DND-41 (cell line): ENCODE data around the gene ADCY7.

Source experiments
- EZH2 ChIP-seq: IDR thresholded peaks from 3 replicates; pipeline ENCODE4 v1.6.1; 2012; ENCODE audit warnings: borderline replicate concordance, low read depth, mild to moderate bottlenecking, moderate library complexity, low read length, inconsistent platforms; ENCODE audit not compliant: severe bottlenecking
- TF ChIP-seq, protein P1 (sequence below): IDR thresholded peaks from 2 replicates; pipeline ENCODE4 v1.5.1; 2012; ENCODE audit warnings: borderline replicate concordance, low read length, moderate library complexity, mild to moderate bottlenecking; ENCODE audit not compliant: poor library complexity, severe bottlenecking; ENCODE audit errors: extremely low read depth

DNA sequence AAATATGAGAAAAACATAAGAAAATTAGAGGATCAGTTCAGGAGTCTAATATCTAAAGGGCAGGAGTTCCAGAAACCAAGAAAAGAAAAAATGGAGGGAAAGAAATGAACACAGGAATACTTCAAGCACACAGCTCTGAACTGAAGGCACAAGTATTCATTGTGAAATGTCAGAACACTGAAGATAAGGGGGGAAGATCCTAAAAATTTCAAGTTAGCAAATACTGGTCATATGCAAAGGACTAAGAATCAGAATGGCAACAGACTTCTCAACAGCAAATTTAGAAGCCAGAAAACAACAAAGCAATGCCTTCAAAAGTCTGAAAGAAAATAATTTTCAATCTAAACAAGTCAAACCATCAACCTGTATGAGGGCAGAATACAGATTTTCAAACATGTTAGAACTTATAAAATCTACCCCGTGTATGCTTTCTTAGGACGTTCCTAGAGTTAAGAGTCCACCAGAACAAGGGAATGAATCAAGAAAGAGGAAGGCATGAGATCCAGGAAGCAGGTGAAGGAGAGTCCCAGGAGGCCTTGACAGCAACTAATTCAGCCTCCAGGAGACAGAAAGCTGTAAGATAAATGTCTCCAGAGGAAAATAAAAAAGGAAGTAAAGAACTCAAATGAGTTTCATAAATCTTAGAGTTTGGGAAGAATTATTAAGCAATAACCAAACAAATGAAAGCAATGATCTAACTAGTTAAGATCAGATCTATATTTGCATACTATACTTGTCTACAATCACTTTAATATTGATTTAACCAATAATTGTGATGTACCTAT is 99.6 kb downstream of the ADCY7 start:
- TF ChIP-seq, protein P1, sequence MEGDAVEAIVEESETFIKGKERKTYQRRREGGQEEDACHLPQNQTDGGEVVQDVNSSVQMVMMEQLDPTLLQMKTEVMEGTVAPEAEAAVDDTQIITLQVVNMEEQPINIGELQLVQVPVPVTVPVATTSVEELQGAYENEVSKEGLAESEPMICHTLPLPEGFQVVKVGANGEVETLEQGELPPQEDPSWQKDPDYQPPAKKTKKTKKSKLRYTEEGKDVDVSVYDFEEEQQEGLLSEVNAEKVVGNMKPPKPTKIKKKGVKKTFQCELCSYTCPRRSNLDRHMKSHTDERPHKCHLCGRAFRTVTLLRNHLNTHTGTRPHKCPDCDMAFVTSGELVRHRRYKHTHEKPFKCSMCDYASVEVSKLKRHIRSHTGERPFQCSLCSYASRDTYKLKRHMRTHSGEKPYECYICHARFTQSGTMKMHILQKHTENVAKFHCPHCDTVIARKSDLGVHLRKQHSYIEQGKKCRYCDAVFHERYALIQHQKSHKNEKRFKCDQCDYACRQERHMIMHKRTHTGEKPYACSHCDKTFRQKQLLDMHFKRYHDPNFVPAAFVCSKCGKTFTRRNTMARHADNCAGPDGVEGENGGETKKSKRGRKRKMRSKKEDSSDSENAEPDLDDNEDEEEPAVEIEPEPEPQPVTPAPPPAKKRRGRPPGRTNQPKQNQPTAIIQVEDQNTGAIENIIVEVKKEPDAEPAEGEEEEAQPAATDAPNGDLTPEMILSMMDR = no peak
- TF ChIP-seq EZH2 = no peak
